GM19351 (cell line): ENCODE measurements around the gene PAK6.

ENCODE experiments used
- ATAC-seq: cut with Tn5 transposase; IDR thresholded peaks from one replicate; pipeline ENCODE4 v1.9.1; 2021; ENCODE audit warnings: mild to moderate bottlenecking, moderate library complexity; ENCODE audit not compliant: unreplicated experiment

The PAK6 gene

DNA sequence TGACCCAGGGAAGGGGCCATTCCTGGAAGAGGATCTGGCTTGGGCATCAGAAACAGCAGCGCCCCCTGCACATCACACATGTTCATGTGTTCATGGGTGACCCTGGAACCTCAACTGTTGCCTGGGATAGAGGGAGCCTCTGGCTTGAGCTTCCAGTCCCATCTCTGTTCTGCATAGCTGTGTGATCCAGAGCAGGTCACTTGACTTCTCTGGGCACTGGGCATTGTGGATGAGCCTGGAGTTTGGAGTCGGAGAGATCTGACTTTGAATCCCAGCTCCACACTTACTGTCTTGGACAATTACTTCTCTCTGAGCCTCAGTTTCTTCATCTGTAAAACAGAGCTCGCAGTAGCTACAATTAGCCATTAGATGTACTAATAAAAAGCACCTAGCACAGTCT is 15.6 kb downstream of the PAK6 start:
- ATAC-seq = no peak

DNA sequence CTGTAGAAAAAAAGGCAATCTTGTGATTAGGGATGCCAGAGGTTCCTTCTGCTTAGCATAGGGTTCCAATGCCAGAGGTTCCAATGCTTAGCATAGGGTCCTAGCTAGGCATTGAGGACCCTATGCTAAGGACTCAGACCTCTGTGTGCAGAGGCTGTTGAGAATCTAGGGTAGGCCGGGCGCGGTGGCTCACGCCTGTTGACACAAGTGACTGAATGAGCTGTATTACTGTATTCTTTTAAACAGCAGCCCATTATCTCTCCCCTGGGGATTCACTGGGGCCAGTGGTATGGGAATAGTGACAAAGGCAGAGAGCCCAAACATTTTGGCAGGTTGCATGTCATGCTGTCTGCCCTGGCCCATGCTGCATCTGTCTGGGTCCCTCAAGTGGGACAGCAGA is 16.2 kb downstream of the PAK6 start:
- no peak for ATAC-seq

DNA sequence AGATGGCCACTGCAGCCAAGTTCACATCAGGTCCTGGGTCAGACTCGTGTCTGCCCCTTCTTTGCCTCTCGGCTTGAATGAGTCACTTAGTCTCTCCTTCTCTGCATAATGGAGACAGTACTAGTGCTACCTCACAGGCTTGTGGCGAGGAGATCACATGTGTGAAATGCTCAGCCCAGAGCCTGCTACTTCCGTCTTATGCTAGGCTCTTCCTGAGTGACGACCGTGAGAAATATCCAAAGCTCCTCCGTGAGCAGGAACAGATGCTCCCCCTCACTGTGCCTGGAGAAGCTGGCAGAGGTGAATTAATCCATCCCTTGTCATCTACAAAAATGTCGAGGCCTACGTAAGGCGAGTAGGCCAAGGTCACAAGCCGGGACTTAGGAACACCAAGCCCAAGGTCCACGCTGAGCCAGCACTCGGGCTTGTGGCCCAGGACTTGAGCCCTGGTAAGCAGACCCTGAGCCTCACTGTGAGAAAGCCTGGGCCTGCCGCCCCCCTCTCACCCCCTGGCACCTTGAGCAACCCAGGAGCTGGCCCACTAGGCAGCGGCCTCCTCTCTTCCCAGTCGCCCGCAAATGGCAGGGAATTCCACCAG is 17.9 kb downstream of the PAK6 start:
- ATAC-seq = no peak

DNA sequence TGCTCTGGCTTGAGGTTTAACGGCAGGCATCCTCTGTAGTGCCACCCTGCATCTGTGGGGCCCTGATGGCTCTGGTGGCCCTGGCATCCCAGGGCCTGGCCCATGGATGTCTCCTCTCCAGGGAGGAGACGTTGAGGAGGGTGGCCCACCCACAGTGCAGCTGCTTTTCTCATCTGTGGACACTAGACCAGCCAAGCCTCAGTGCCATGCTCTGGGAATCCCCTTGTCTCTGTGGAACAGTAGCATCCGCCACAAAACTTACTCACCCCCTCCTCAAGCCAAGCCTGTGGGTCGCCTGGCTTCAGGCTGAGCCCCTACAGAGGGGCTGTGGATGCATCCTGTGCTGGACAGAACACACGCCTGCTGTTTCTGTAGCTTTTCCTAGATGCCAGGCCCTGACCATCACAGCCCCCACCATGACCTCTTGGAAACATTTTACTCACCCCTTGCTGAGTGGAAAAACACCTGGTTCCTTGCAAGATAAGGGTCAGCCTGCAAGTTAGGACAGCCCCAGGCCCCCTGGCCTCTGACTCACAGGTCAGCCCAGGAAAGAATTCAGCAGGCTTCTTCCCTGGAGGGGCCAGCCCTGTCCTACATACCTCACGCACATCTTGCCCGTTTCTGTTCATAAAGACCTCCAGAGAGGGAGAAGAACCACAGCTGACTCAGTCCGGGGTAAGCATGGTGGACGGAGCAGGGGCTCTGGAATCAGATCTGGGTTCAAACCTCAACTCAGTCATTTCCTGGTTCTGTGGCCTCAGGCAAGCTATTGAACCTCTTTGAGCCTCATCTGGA is 19.0 kb downstream of the PAK6 start:
- ATAC-seq = no peak

DNA sequence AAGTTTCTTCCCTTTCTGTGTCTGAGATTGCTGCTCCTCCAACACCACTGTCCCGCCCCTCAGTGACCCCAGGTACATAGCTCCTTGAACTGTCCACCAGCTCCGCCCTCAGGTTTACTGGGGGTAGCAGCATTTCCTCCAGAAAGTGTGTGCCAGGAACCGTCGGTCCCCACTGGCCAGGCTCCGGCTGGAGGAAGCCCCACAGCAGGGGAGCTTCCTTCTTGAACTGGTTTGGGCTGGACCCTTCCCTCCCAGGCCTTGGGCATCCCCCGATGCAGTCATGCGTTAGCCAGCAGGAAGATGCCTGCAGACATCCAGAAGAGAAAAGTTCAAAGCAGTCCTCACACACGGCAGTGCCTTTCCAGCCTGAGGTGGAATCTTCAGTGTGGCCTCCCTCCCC is 19.7 kb downstream of the PAK6 start:
- ATAC-seq = no peak

DNA sequence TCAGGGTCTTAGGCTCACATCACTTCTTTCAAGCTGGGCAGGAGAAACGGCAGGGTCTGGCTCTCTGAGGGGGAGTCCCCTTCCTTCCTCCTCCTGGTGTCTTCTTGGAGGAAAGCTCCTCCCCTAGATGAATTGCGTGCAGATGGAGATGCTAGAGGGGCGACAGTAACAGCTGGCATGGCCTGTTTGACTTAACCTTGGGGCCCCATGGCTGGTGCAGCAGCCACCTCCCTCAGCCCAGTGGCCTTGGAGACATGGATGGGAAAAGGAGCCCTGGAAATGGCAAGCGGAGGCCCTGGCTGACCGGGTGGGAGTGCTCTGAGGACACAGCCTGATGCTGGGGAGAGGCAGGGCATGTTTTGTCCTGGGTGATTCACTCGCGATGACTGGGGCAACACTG is 20.2 kb downstream of the PAK6 start:
- no peak for ATAC-seq

DNA sequence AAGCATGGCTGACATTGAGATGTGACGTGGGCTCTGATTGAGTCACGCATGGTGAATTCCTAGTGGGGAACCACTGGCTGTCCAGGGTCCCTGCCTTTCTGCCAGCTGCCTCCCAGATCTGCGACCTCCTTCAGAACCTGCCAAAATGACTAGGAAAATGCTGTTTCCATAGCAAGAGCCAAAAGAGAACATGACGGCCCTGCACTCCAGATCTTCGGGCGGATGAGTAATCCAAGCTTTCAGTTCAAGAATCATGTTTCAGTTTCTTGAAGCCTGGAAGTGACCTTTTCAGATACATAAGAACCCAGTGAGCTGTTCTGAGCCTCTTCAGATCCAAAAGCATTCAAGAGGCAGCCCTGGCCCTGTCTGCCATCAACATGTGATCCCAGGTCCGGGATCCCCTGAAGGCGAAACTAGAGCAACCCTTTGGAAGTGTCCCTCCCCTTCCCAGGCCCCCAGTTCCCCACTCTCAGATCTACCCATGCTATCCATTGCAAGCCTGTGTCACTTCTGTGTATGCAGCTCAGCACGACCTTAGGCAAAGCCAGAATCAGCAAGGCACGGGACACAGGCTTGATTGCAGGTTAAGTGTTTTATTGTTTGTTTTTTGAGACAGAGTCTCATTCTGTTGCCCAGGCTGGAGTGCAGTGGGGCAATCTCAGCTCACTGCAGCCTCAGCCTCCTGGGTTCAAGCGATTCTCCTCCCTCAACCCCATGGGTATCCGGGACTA is 24.3 kb downstream of the PAK6 start:
- no peak for ATAC-seq

DNA sequence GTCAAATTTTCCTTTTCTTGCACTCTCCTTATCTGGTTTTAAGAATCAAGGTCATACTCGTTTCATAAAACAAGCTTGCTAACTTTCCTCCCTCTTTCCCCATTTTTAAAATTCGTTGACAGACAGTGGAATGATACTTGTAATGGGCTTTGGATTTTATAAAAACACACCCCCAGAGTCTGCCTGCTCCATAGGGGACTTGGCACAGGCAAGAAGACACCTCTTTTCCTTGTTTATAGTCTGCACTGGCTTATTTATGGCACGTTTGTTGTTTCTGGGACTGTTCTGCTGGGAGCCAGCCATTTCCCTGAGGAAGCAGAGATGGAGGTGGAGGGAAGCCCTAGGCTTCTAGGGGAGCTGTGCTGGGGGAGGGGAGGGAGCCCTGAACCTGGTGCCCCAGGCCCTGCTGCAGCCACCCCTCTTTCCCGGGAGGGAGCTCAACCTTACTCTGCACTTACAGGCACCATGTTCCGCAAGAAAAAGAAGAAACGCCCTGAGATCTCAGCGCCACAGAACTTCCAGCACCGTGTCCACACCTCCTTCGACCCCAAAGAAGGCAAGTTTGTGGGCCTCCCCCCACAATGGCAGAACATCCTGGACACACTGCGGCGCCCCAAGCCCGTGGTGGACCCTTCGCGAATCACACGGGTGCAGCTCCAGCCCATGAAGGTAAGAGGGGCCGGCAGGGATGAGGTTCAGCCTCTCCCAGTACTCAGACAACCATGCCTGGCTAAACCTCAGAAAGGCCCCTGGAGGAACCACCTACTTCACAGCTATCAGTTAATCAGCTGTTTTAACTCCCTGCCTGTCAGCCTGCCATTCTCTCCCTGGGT is 25.7 kb downstream of the PAK6 start:
- ATAC-seq = no peak

DNA sequence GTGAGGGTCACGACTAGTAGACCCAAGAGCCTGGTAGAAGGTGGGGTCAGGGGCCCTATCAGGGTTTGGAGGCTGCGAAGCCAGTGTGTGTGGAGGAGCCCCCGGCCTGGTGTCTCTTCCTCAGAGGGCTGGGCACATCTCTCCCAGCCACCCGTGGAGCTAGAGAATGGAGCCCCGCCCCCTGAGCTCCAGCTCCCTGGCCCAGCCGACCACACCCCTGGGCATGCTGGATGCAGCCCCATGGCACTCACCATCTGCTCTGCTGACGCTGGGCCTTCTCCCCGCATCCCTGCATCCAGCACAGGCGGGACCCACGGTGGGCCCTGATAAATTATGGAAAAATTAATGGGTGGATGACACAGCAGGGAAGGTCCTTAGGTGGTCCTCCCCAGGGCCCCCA is 26.5 kb downstream of the PAK6 start:
- ATAC-seq = no peak

DNA sequence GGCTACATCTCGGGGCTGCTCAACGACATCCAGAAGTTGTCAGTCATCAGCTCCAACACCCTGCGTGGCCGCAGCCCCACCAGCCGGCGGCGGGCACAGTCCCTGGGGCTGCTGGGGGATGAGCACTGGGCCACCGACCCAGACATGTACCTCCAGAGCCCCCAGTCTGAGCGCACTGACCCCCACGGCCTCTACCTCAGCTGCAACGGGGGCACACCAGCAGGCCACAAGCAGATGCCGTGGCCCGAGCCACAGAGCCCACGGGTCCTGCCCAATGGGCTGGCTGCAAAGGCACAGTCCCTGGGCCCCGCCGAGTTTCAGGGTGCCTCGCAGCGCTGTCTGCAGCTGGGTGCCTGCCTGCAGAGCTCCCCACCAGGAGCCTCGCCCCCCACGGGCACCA is 27.0 kb downstream of the PAK6 start:
- ATAC-seq = no peak

DNA sequence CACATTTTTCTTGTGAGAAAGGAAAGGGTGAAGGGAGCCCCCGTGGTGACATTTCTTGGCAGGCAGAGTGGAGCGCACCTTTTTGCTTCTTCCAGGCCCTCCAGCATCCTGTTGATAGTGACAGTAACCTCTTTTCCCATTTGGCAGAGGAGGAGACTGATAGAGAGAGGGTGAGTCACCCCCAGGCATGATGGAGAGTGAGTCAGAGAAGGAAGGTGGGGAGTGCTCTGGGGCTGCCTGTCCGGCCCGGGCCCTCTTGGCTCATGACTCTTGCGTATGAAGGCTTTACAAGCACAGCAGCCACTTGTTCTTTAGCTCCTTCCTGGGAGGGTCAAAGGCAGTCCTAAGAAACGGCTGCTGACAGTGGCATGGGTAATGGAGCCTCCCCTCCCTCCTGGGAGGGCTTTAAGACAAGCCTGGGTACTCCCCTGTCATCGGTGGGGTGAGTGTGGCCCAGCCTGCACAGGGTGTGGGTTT is 28.0 kb downstream of the PAK6 start:
- ATAC-seq = no peak

DNA sequence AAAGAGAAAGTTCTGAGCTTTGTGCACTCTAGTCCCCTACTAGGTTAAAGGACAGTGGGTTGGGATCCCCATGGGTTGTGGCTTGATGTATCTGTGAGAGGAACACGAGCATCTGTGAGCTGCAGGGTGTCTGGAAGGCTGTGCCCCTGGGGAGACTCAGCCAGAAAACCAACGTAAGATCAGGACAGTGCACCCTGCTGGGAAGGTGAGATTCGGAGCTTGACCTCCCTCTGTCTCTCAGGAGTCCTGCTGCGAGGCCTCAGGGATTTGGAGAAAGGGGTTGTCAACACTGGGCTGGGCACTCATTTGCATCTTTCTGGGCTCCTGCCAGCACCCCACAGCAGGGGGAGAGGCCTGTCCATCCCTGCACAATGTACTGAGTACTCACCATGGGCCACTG is 28.8 kb downstream of the PAK6 start:
- no peak for ATAC-seq

DNA sequence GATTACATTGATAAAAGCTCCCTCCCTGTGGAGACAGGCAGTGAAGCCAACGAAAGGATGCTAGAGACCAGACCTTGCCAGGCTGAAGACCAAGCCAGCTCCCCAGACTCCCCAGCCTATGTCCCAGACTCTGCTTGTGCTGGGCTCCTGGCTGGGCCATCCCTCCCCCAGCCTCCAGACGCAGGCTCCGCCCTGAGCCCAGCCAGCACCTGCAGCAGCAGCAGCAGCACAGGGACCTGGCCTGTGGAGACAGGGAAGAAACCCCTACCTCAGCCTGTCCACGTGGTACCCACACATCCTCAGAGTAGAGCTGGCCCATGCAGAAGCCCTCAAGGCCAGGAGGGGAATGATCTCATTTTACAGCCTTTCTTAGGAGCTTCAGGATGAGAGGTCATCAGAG is 30.7 kb downstream of the PAK6 start:
- no peak for ATAC-seq

DNA sequence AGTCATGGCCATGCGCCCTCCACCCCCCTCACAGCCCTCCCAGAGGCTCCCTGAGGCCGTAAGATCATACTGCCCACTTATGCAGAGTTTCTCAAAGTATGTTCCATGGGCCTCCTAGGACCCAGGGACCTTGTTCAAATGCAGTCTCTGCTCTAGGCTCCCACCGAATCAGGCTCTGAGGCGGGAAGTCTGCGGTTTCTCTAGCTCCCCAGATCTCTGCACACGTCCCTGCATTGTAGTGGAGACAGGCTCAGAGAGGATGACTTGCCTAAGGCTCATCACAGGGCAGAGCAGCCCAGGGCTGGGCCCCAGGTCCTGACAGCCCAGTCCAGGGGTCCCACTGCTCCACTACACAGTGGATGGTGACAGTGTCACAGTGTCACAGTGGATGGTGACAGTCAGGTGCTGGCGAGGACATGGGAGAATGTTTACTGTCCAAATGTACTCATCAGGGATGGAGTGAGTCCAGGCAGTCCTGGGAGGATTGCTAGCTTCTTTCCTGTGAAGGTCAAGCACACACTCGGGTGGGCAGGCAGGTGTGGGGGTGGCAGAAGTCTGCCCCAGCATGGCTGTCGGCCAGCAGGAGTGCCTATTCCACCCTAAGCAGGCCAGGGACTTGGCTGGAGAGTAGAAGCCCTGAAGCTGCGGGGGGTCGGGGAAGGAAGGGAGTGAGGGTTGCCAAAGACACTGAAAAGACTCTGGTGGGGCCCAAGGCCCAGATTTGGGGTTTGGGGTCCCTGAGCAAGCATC is 31.6 kb downstream of the PAK6 start:
- ATAC-seq = no peak

DNA sequence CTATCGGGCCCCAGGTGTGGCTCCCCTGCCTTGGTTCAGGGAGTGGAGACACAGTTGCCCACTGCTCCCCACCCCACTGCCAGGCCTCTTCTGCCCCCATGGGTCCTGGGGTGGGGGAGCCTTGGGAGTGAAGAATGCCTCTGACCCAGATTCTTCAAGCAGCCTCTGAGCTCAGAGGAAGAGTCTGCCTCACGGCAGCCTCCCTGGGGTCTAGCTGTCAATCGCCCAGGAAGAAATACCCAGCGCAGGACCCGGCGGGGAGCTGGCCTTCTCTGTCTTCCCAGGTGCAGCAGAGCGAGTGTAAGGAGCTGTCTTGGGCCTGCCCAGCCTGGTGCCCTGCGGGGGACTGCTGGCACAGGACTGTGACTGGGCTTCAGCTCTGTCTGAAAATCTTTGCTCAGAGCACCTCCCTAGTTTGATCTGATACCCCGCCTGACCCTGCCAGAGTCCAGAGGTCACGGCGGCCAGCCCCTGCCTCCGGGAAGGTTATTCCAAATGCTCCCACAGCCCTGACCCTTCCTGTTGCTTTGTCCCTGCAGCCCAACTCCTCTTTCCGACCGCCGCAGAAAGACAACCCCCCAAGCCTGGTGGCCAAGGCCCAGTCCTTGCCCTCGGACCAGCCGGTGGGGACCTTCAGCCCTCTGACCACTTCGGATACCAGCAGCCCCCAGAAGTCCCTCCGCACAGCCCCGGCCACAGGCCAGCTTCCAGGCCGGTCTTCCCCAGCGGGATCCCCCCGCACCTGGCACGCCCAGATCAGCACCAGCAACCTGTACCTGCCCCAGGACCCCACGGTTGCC is 33.0 kb downstream of the PAK6 start:
- no peak for ATAC-seq

DNA sequence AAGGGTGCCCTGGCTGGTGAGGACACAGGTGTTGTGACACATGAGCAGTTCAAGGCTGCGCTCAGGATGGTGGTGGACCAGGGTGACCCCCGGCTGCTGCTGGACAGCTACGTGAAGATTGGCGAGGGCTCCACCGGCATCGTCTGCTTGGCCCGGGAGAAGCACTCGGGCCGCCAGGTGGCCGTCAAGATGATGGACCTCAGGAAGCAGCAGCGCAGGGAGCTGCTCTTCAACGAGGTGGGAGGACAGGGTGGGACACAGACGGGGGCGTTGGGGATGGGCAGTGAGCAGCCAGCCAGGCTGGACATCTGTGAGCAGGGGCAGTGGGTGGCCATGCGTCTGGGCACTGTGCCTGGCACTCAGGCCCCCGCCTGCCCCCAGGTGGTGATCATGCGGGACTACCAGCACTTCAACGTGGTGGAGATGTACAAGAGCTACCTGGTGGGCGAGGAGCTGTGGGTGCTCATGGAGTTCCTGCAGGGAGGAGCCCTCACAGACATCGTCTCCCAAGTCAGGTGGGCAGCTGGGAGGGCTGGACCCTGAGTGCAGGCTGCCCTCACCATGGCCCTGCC is 33.7 kb downstream of the PAK6 start:
- no peak for ATAC-seq

DNA sequence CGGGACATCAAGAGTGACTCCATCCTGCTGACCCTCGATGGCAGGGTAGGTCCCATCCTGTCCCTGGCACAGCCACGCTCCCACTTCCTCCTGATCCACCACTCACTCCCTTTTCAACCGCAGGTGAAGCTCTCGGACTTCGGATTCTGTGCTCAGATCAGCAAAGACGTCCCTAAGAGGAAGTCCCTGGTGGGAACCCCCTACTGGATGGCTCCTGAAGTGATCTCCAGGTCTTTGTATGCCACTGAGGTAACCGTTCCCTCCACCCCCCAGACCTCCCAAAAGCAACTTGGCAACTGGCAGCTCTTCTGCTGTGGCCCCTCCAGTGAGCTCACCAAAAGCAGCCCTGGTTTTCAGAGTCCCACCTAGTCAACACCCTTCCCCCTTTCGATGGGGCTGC is 34.6 kb downstream of the PAK6 start:
- ATAC-seq = no peak

DNA sequence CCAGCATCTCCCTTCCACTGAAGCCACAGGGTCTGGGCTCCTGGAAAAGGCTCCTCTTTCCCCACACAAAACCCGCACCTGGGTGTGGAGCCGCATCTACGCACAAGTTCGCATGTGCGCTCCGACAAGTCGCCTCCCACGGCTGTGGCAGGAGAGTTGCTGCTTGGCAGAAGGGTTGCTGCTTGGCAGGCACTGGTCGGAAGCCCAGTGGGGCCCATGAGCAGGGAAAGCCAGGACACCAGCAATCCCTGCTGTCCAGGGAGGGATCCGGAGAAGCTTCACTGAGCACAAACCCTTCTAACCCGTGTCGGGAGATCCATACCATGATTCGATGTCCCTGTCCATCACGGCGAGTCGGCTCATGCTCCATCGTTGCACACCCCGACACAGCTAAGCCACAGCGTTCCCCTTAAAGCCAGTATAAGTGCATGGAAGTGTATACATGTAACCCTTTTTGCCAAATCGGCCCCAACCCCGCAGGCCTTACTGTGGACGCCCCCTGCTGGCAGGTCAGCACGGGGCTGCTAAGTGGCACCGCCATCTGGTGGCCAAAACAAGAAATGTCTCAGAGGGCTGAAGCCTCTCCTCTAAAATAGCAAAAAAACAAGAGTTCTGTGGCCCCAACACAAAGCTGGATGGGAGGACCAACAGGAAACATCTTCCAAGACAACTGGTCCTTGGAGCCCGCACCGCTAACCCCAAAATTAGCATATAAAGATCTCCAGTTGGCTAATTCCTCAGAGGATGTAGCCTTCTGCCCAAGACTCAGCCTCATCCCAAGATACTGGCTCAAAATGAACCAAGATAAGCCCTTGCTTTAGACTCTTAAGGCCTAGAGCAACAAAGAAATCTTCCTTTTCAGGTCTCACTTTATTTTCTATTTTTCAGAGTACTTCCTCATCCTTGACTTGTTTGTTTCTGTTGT is 35.7 kb downstream of the PAK6 start:
- peak; percentile 54 for ATAC-seq
